ENCODE measurements around the gene CTRL.
A peak's percentile ranks its signal among the peaks of the same experiment; 100 is the strongest.

Gene CTRL

GRCh38 chr16:67885976-67886375 lies 45.7 kb downstream of the CTRL start:
- no peak for DNase-seq

GRCh38 chr16:67885545-67885944 lies 46.1 kb downstream of the CTRL start:
- no peak for DNase-seq

DNA sequence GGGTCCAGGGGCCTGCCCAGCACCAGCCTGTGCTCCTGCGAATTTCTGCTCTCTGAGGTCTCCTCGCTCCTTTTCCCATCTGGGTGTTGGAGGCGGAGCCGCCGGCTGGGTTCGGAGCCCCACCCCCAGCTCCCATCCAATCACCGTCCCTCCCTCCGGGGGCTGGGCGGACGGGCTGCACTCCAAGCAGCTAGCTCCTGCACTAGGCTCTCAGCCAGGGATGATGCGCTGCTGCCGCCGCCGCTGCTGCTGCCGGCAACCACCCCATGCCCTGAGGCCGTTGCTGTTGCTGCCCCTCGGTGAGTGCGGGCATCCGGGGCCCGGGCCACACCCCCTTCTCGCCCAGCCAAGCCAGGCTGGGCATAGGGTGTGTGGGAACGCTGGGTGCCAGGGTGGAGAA lies 47.0 kb downstream of the CTRL start, which contains the start of gene NRN1L:
TSS of gene NRN1L (plus strand) at position 202 of the 400 bp plus-strand sequence. CDS start at position 221, 19 bp downstream.
- DNase-seq: no peak

- DNase-seq: peak; percentile 71 to 74
Measured at GRCh38 chr16:67883872-67884261, 47.8 kb downstream of the CTRL start.

DNA sequence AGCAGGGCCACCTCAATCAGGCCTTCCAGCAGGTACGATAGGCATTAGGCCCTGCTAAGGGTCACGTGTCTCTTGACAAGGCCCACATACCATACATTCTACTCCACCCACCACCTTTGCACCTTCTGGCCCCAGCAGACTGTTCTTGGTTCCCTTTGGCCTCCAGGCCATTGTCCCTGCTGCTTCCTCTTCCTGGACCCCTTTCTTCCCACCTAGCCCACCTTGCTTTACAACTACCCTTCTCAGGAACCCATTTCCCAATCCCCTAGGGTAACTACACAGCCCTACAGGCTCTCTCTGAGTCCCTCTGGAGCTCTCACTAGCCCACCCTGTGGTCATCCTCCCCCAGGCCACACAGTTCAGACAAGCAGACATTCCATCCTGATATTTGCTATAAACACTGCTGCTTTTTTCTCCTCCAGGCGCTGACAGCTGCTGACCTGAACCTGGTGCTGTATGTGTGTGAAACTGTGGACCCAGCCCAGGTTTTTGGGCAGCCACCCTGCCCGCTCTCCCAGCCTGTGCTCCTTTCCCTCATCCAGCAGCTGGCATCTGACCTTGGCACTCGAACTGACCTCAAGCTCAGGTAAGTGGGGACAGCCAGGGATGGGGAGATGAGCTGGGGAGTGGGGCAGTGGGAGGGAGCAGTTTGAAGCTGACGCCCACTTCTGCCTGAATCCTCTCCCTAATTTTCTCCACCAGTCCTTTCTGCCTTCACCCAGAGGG lies 48.4 kb downstream of the CTRL start:
- no peak for DNase-seq

GRCh38 chr16:67882374-67883145 lies 49.1 kb downstream of the CTRL start:
- no peak for DNase-seq

DNA sequence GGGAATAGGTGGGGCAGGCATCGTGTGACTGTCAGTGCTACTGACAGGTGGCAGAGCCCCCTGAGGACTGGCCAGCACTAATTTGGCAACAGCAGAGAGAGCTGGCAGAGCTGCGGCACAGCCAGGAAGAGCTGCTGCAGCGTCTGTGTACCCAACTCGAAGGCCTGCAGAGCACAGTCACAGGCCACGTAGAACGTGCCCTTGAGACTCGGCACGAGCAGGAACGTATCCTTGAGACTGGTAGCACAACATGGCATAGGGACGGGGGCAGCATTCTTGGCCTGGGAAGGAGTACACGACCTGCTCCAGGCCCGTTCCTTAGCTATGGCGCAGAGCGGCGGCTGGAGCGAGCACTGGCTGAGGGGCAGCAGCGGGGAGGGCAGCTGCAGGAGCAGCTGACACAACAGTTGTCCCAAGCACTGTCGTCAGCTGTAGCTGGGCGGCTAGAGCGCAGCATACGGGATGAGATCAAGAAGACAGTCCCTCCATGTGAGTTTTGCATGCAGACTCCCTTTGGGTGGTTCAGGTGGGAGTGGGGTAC lies 50.0 kb downstream of the CTRL start:
- DNase-seq: no peak

DNA sequence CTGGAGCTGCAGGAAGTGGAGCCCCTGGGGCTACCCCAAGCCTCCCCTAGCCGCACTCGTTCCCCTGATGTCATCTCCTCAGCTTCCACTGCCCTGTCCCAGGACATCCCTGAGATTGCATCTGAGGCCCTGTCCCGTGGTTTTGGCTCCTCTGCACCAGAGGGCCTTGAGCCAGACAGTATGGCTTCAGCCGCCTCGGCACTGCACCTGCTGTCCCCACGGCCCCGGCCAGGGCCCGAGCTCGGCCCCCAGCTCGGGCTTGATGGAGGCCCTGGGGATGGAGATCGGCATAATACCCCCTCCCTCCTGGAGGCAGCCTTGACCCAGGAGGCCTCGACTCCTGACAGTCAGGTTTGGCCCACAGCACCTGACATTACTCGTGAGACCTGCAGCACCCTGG lies 51.1 kb downstream of the CTRL start:
- no peak for DNase-seq

DNA sequence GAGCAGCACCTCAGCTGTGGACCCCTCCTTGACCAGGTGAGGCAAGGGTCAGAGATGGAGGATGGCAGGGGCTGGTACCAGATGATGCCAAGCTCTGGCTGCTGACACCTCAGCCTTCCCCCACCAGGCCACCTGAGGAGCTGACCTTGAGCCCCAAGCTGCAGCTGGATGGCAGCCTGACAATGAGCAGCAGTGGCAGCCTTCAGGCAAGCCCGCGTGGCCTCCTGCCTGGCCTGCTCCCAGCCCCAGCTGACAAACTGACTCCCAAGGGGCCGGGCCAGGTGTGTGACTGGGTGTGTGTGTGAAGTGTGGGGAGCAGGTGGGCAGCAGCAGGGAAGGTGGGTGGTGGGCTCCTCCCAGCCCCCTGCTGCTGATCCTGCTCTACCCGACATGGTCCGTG lies 51.7 kb downstream of the CTRL start:
- DNase-seq: no peak

All from CD4-positive, alpha-beta T cell treated with Interleukin-1 beta for 1 hour (primary cell).